ENCODE measurements around the gene ZNF442.
"Not testable (repeated sequence)": the region's sequence is repeated elsewhere in the genome, so short reads cannot be mapped to it uniquely, and the experiment has no call there.

Gene ZNF442

DNA sequence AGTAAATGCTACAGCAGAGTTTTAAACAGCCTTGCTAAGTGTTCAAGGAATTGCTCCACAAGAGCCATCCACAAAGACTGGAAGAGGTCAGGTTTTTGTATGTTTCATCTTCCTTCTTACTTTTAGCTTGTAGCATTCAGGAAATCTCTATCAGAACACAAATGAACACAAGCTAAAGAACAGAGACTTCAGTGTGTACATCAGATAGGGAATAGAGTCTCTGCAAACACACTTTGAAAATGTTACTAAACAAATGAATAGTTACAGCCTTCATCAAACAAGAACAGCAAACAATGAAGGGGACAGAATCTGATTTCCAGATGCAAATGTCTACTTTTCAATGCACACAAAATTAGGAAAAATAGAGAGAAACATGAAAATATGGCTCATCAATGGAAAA, 39.8 kb downstream of the ZNF442 start:
- no peak for DNase-seq

DNA sequence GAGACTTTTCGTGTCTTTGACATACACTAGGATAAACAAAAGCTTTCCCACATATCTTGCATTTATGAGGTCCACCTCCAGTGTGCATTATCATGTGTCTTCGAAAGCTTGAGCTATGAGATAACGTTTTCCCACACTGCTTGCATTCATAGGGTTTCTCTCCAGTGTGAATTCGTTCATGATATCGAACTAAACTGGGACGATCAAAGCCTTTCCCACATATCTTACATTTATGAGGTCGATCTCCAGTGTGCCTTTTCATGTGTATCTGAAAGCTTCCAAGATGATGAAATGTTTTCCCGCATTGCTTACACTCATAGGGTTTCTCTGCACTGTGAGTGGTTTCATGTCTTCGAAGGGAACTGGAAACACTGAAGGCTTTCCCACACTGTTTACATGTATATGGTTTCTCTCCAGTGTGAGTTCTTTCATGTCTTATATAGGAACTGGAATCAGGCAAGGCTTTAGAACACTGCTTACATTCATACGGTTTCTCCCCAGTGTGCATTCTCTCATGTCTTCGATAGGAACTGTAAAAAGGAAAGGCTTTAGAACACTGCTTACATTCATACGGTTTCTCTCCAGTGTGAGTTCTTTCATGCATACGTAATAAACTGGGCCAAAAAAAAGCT, 46.6 kb downstream of the ZNF442 start:
- DNase-seq = no peak

DNA sequence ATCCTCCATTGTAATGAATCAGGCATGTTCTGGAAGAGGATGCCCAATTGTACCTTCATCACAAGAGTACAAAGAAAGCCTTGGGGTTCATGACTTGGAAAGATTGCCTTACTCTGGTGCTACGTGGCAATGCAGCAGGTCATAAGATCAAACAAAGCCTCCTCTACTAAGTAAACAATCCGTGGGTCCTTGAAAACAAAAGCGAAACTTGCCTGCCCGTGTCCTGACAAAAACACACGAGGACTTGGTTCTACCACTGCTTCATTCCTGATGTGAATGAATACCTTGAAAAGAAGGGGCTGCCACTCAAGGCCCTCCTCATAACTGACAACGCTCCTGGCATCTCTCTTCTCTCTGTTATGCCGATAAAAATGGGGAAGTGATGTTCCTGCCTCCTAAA, 50.9 kb downstream of the ZNF442 start:
- no peak for DNase-seq

DNA sequence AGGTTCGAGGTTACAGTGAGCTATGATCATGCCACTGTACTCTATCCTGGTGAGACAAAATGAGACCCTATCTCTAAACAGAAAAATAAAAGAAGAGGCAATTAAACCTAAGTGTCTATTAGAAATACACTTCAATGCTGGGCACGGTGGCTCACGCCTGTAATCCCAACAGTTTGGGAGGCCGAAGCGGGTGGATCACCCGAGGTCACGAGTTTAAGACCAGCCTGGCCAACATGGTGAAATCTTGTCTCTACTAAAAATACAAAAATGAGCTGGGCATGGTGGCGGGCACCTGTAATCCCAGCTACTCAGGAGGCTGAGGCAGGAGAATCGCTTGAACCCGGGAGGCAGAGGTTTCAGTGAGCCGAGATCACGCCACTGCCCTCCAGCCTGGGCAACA, 56.6 kb downstream of the ZNF442 start:
- DNase-seq = not testable (repeated sequence)
